Stomach (tissue), 9 donors: ENCODE measurements around the gene RBM8A. TPM values are rescaled to one million over a fixed set of nuclear protein-coding genes. Genes with fewer than 3 reads are reported as not detected.

Experiments
- DNase-seq, 2 donors: peaks; one replicate each; pipeline versions ENCODE4 v3.0.0 to v3.0.0-alpha.2; 2013 to 2019
- H3K27ac ChIP-seq, 5 donors: fragments of 200-600 bp in 4 of 5; sonication (generic) in 4 of 5; one replicate each; pipeline ENCODE4 v1.5.1; 2013 to 2019; ENCODE audit warnings: mild to moderate bottlenecking in 1 of 5, moderate library complexity in 1 of 5
- H3K27me3 ChIP-seq, 3 donors: fragments of 200-600 bp; sonication (generic); one replicate each; pipeline ENCODE4 v1.5.1; 2017 to 2019; ENCODE audit warnings: mixed run types in 1 of 3
- H3K36me3 ChIP-seq, 4 donors: fragments of 200-600 bp; sonication (generic); 1 replicate in 3 of 4; 2 replicates in 1 of 4; pipeline ENCODE4 v1.5.1; 2016 to 2019
- H3K4me1 ChIP-seq, 4 donors: fragments of 200-600 bp; sonication (generic); one replicate each; pipeline ENCODE4 v1.5.1; 2016 to 2019
- H3K4me3 ChIP-seq, 4 donors: fragments of 200-600 bp; sonication (generic) in 3 of 4; one replicate each; pipeline ENCODE4 v1.5.1; 2016 to 2019; ENCODE audit warnings: mild to moderate bottlenecking in 1 of 4
- H3K9me3 ChIP-seq, 4 donors: fragments of 200-600 bp; sonication (generic); one replicate each; pipeline ENCODE4 v1.5.1; 2016 to 2019
- EP300 ChIP-seq: sonication (generic); formaldehyde crosslinking; IDR thresholded peaks from one replicate; pipeline ENCODE4 v1.6.1; 2017; ENCODE audit warnings: antibody characterized with exemption
- POLR2A ChIP-seq, 4 donors: fragments of 450-650 bp; IDR thresholded peaks; one replicate each; pipeline ENCODE4 v1.6.1; 2016; ENCODE audit warnings: antibody characterized with exemption in 4 of 4, control low read depth in 2 of 4, mild to moderate bottlenecking in 1 of 4, moderate library complexity in 1 of 4
- POLR2AphosphoS5 ChIP-seq, 3 donors: sonication (generic); formaldehyde crosslinking; IDR thresholded peaks; one replicate each; pipeline ENCODE4 v1.6.1; 2016; ENCODE audit warnings: antibody characterized with exemption in 3 of 3
- WGBS, 5 donors: extraction: QIAGEN DNeasy Blood & Tissue Kit in 3 of 5; methylation state at CpG; one replicate each; pipeline versions ENCODE4 v1.1.5 to v1.1.7; 2013 to 2018; 5-methylcytosine and 5-hydroxymethylcytosine counted together
- intact Hi-C: fragments of 100-400 bp; cut with DNase I; formaldehyde crosslinking; loops from one replicate; pipeline ENCODE4 v1.15.1; 2023; ENCODE audit warnings: low total_unique reads
- polyA plus RNA-seq, 3 donors: library from polyadenylated mRNA; stranded (reverse); fragments of 200-250 nt; gene quantifications; one replicate each; pipeline ENCODE4 v1.2.3, GENCODE V29; 2013
- total RNA-seq, 5 donors: library from RNA; depleted of rRNA; stranded (reverse); fragments of >200 nt; gene quantifications; one replicate each; pipeline versions ENCODE4 v1.1.0 to v1.2.3, GENCODE V29; 2014 to 2016
- TF ChIP-seq, protein P1 (sequence below), 7 experiments: fragments of 450-650 bp in 4 of 7; fragments of 200-600 bp in 3 of 7; sonication (generic) in 3 of 7; IDR thresholded peaks; one replicate each; pipeline ENCODE4 v1.5.1; 2016 to 2019; ENCODE audit warnings: antibody characterized with exemption in 7 of 7, control low read depth in 2 of 7, mild to moderate bottlenecking in 1 of 7
- donor health status: healthy with polysubstance abuse.
- donor health status: Bipolar disorder and iron deficiency.
- donor health status: healthy.

The RBM8A gene
- total and polyA plus RNA-seq, 8 donors = 9.3 to 113 (median 77.4) TPM

GRCh38 chr1:145961425-145962156, 34.3 kb upstream of the RBM8A start:
- H3K4me1 ChIP-seq = peaks cover 23 to 80% (median 70%) of the 10 kb centered on the region in 4 donors
- peak overlapping the region; percentile 52 to 65 (median 59) for H3K4me3 ChIP-seq
- H3K27ac ChIP-seq = peak overlapping the region; percentile 73 to 99 (median 91)
- 0 to 2% (median 1%) methylated on average over 32 to 57 of the region's 57 CpGs for WGBS, 5 donors
- no peaks in the 10 kb centered on the region for H3K36me3 ChIP-seq
- no peaks in the 10 kb centered on the region for H3K9me3 ChIP-seq
- DNase-seq = peak in 1 of 2 donors; percentile 75
- TF ChIP-seq POLR2AphosphoS5 (IDR thresholded peaks at IDR 0.05) (no peak), POLR2A (IDR thresholded peaks at IDR 0.05) (no peak), EP300 (no peak)
- TF ChIP-seq, protein P1, sequence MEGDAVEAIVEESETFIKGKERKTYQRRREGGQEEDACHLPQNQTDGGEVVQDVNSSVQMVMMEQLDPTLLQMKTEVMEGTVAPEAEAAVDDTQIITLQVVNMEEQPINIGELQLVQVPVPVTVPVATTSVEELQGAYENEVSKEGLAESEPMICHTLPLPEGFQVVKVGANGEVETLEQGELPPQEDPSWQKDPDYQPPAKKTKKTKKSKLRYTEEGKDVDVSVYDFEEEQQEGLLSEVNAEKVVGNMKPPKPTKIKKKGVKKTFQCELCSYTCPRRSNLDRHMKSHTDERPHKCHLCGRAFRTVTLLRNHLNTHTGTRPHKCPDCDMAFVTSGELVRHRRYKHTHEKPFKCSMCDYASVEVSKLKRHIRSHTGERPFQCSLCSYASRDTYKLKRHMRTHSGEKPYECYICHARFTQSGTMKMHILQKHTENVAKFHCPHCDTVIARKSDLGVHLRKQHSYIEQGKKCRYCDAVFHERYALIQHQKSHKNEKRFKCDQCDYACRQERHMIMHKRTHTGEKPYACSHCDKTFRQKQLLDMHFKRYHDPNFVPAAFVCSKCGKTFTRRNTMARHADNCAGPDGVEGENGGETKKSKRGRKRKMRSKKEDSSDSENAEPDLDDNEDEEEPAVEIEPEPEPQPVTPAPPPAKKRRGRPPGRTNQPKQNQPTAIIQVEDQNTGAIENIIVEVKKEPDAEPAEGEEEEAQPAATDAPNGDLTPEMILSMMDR (IDR thresholded peaks at IDR 0.05) = no peak
- peaks cover 0 to 14% (median 8%) of the 10 kb centered on the region in 3 donors for H3K27me3 ChIP-seq
- intact Hi-C loops = no loop called here

- Histone ChIP-seq H3K27ac (peak overlapping the region; percentile 73 to 99 (median 91)), H3K9me3 (no peaks in the 10 kb centered on the region), H3K27me3 (peaks cover 0 to 14% (median 8%) of the 10 kb centered on the region in 3 donors), H3K4me1 (peaks cover 26 to 85% (median 74%) of the 10 kb centered on the region in 4 donors), H3K4me3 (peak overlapping the region; percentile 52 to 65 (median 59)), H3K36me3 (no peaks in the 10 kb centered on the region)
- WGBS, 5 donors = 0 to 1% (median 1%) methylated on average over 8 to 22 of the region's 22 CpGs
- TF ChIP-seq POLR2AphosphoS5 (IDR thresholded peaks at IDR 0.05) (no peak), EP300 (no peak), POLR2A (IDR thresholded peaks at IDR 0.05) (no peak)
- intact Hi-C loops = no loop called here
- no peak for DNase-seq
Measured at GRCh38 chr1:145961109-145961424, 33.8 kb upstream of the RBM8A start.

GRCh38 chr1:145960468-145961108, 33.3 kb upstream of the RBM8A start:
- Histone ChIP-seq H3K4me3 (peak overlapping the region; percentile 52 to 65 (median 59)), H3K27ac (peak overlapping the region; percentile 73 to 99 (median 91)), H3K27me3 (peaks cover 0 to 14% (median 8%) of the 10 kb centered on the region in 3 donors), H3K9me3 (no peaks in the 10 kb centered on the region), H3K36me3 (no peaks in the 10 kb centered on the region), H3K4me1 (peaks cover 30 to 85% (median 75%) of the 10 kb centered on the region in 4 donors)
- DNase-seq = peak; percentile 70 to 91
- intact Hi-C loops = no loop called here
- WGBS, 5 donors = 0 to 1% (median 1%) methylated on average over 22 to 44 of the region's 44 CpGs
- TF ChIP-seq, protein P1 (IDR thresholded peaks at IDR 0.05) = peak in 1 of 7 experiments; percentile 14
- TF ChIP-seq POLR2AphosphoS5 (IDR thresholded peaks at IDR 0.05) (peak; percentile 57 to 79 (median 57)), EP300 (no peak), POLR2A (IDR thresholded peaks at IDR 0.05) (peak in 1 of 4 donors; percentile 30)

DNA sequence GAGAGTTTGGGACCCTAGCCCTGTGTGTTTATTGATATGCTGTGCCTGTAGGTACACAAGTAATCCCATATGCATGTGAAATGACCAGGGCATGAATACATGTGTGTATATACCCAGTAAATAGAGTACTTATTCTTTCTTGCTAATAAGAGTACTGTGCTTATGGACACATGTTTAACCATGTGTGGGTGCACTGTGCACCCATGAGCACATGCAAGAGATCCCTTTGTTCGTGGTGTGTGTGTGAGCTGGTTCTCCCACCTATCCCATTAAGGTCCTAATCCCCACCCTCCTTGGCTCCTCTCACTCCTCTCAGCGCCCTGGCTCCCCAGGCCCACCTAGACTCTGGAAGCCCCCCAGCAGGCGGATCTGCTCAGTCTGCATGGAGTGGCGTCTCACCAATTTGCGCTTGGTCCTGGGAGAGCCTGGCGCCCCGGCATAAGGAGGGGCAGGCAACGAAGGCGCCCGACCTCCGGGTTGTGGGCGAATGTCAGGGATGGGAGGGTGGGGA, 32.7 kb upstream of the RBM8A start:
- Histone ChIP-seq H3K4me3 (peak overlapping the region; percentile 52 to 65 (median 59)), H3K27me3 (peaks cover 0 to 14% (median 8%) of the 10 kb centered on the region in 3 donors), H3K4me1 (peaks cover 34 to 85% (median 75%) of the 10 kb centered on the region in 4 donors), H3K36me3 (no peaks in the 10 kb centered on the region), H3K27ac (peak overlapping the region; percentile 73 to 99 (median 91)), H3K9me3 (no peaks in the 10 kb centered on the region)
- intact Hi-C loops = no loop called here
- no peak for DNase-seq
- TF ChIP-seq EP300 (no peak), POLR2A (IDR thresholded peaks at IDR 0.05) (no peak), POLR2AphosphoS5 (IDR thresholded peaks at IDR 0.05) (no peak)
- TF ChIP-seq, protein P1 (IDR thresholded peaks at IDR 0.05) = no peak
- WGBS, 5 donors = 8 to 12% (median 10%) methylated on average over 5 to 12 of the region's 12 CpGs
